ENCODE measurements around the gene TBL1X. TPM values are rescaled to one million over a fixed set of nuclear protein-coding genes. Genes with fewer than 3 reads are reported as not detected.

Gene TBL1X
- total RNA-seq, 1 donor from 2014 or later, result 34.5 TPM

GRCh38 chrX:9493936-9494335 is 29.1 kb downstream of the TBL1X start:
- TF ChIP-seq, protein P1, sequence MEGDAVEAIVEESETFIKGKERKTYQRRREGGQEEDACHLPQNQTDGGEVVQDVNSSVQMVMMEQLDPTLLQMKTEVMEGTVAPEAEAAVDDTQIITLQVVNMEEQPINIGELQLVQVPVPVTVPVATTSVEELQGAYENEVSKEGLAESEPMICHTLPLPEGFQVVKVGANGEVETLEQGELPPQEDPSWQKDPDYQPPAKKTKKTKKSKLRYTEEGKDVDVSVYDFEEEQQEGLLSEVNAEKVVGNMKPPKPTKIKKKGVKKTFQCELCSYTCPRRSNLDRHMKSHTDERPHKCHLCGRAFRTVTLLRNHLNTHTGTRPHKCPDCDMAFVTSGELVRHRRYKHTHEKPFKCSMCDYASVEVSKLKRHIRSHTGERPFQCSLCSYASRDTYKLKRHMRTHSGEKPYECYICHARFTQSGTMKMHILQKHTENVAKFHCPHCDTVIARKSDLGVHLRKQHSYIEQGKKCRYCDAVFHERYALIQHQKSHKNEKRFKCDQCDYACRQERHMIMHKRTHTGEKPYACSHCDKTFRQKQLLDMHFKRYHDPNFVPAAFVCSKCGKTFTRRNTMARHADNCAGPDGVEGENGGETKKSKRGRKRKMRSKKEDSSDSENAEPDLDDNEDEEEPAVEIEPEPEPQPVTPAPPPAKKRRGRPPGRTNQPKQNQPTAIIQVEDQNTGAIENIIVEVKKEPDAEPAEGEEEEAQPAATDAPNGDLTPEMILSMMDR (IDR thresholded peaks at IDR 0.05; ENCODE audit: unreplicated experiment), result no peak
- Mint-ChIP-seq H3K36me3 (peaks cover 4% of the 10 kb centered on the region), H3K4me1 (peaks cover 38% of the 10 kb centered on the region), H3K4me3 (no peak overlapping the region), H3K27ac (no peak overlapping the region), H3K27me3 (ENCODE audit: low read depth) (no peaks in the 10 kb centered on the region), H3K9me3 (peaks cover 15% of the 10 kb centered on the region)
- no peak for DNase-seq (ENCODE audit: low spot score in 2 of 2, unreplicated experiment in 2 of 2)

- Mint-ChIP-seq H3K4me3 (no peak overlapping the region), H3K27ac (peak overlapping the region; percentile 85), H3K36me3 (peaks cover 6% of the 10 kb centered on the region), H3K9me3 (peaks cover 13% of the 10 kb centered on the region), H3K4me1 (peaks cover 38% of the 10 kb centered on the region), H3K27me3 (ENCODE audit: low read depth) (no peaks in the 10 kb centered on the region)
- no peak for DNase-seq (ENCODE audit: low spot score in 2 of 2, unreplicated experiment in 2 of 2)
- TF ChIP-seq, protein P1 (IDR thresholded peaks at IDR 0.05; ENCODE audit: unreplicated experiment), result no peak
Observed at GRCh38 chrX:9494771-9495170, 29.9 kb downstream of the TBL1X start.

- H3K9me3 Mint-ChIP-seq, result peaks cover 13% of the 10 kb centered on the region
Observed at GRCh38 chrX:9495496-9495895, 30.6 kb downstream of the TBL1X start.

GRCh38 chrX:9498236-9498635 is 33.4 kb downstream of the TBL1X start:
- TF ChIP-seq, protein P1 (IDR thresholded peaks at IDR 0.05; ENCODE audit: unreplicated experiment), result no peak
- H3K27me3 Mint-ChIP-seq (ENCODE audit: low read depth), result no peaks in the 10 kb centered on the region
- H3K36me3 Mint-ChIP-seq, result peaks cover 22% of the 10 kb centered on the region
- peaks cover 19% of the 10 kb centered on the region for H3K9me3 Mint-ChIP-seq
- no peak for DNase-seq (ENCODE audit: low spot score in 2 of 2, unreplicated experiment in 2 of 2)
- H3K4me3 Mint-ChIP-seq, result no peak overlapping the region
- H3K27ac Mint-ChIP-seq, result peak overlapping the region; percentile 74
- peaks cover 24% of the 10 kb centered on the region for H3K4me1 Mint-ChIP-seq

More at GRCh38 chrX:9495496-9495895, 30.6 kb downstream of the TBL1X start:
- H3K36me3 Mint-ChIP-seq, result peaks cover 6% of the 10 kb centered on the region
- no peaks in the 10 kb centered on the region for H3K27me3 Mint-ChIP-seq (ENCODE audit: low read depth)
- no peak for DNase-seq (ENCODE audit: low spot score in 2 of 2, unreplicated experiment in 2 of 2)
- TF ChIP-seq, protein P1 (IDR thresholded peaks at IDR 0.05; ENCODE audit: unreplicated experiment), result no peak
- H3K27ac Mint-ChIP-seq, result peak overlapping the region; percentile 85
- peaks cover 38% of the 10 kb centered on the region for H3K4me1 Mint-ChIP-seq
- no peak overlapping the region for H3K4me3 Mint-ChIP-seq

GRCh38 chrX:9500584-9500983 is 35.7 kb downstream of the TBL1X start:
- no peak for DNase-seq (ENCODE audit: low spot score in 2 of 2, unreplicated experiment in 2 of 2)
- H3K4me1 Mint-ChIP-seq, result peaks cover 12% of the 10 kb centered on the region
- no peaks in the 10 kb centered on the region for H3K27me3 Mint-ChIP-seq (ENCODE audit: low read depth)
- H3K4me3 Mint-ChIP-seq, result no peak overlapping the region
- H3K36me3 Mint-ChIP-seq, result peaks cover 39% of the 10 kb centered on the region
- no peak overlapping the region for H3K27ac Mint-ChIP-seq
- TF ChIP-seq, protein P1 (IDR thresholded peaks at IDR 0.05; ENCODE audit: unreplicated experiment), result no peak
- H3K9me3 Mint-ChIP-seq, result peaks cover 37% of the 10 kb centered on the region

DNA sequence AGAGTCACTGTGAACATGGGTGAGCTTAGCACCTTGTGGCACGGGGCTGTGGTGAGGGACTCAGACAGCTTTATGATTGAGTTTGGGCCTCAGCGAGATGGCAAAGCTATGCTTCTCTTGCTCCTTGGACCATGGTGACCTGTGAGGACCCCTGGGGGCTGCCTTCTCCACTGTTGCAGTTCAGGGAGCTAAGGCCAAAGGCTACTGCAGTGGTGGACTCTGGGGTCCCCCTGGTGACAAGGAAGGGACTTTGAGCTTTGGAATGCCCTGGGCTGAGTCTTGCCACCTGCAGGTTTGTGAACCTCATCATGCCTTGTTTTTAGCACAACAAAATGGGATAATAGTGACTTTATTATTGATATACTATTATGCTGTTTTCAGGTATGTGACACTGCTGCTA is 36.5 kb downstream of the TBL1X start:
- H3K4me1 Mint-ChIP-seq, result peaks cover 8% of the 10 kb centered on the region
- no peak for DNase-seq (ENCODE audit: low spot score in 2 of 2, unreplicated experiment in 2 of 2)
- no peak overlapping the region for H3K4me3 Mint-ChIP-seq
- TF ChIP-seq, protein P1 (IDR thresholded peaks at IDR 0.05; ENCODE audit: unreplicated experiment), result no peak
- H3K36me3 Mint-ChIP-seq, result peaks cover 44% of the 10 kb centered on the region
- no peaks in the 10 kb centered on the region for H3K27me3 Mint-ChIP-seq (ENCODE audit: low read depth)
- H3K9me3 Mint-ChIP-seq, result peaks cover 40% of the 10 kb centered on the region
- no peak overlapping the region for H3K27ac Mint-ChIP-seq
